Smooth muscle cell of the brain vasculature (primary cell): Measurements from ENCODE around the gene DCTN1.

Experiments
- DNase-seq: peaks from one replicate; pipeline ENCODE4 v3.0.0-alpha.2; 2012; ENCODE audit warnings: low read depth, low spot score

DCTN1 gene

DNA sequence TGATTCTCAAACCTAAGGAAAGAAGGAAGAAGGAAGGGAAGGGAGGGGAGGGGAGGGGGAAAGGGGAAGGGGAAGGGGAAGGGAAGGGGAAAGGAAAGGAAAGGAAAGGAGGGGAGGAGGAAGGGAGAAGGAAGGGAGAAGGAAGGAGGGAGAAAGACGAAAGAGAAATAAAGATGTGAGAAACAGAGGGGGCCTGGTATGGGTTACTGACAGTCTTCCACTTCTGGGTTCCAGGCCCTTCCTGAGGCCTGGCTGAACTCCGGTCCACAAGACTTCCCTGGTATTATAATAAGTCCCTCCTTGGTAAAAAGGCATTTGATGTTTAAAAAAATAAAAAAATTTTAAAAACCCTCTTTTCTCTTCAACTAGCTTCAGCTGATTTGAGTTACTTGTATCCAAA lies 54.3 kb downstream of the DCTN1 start:
- DNase-seq, result no peak

- DNase-seq, result no peak
Observed at GRCh38 chr2:74321737-74322136, 58.4 kb downstream of the DCTN1 start.

DNA sequence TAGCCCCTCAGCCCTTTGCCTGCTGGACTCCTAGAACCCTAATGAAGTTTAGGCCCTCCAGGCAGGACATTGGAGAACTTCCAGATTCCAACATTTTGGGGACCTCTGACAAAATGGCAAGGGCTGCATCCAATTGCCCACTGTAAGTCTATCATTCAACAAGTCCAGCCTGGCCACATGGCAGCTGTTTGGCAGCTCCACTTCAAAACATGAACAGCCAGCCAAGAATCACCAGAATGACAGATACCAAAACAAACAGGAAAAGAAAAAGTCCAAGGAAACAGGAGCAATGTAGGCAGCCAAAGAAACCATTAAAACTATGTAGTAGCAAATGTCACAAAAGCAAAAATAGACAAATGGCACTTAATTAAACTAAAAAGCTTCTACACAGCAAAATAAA lies 62.4 kb downstream of the DCTN1 start:
- no peak for DNase-seq

DNA sequence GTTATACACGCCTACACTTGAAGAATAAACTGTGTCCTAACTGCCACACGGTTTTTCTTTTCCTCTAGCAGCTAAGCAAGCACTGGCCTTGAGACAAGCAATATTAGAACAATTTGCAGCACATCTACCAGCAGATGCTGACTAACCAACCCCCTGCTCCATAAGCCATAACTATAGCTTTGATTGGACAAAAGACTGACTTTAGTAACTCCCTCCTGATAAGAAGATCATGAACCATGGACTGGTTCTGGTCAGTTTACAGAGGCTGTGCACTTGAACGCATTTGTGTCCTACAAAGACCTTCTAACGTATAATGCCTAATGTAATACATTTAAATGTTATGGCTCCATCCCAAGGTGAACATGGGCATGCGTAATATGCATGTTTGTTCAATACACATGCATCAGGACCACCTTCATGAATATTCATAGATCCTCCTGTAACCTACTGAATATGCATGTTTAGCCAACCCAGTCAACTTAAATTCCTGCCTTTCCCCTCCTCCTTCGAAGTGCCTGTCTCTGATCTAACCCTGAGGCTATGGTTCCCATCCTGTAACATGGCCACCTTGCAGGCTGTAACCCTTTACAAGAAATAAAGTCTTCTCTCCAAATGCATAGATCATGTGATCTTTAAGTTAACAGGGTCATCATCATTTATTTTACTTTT lies 63.4 kb downstream of the DCTN1 start:
- DNase-seq, result no peak

- DNase-seq, result no peak
Observed at GRCh38 chr2:74314107-74314506, 66.0 kb downstream of the DCTN1 start.

- no peak for DNase-seq
Observed at GRCh38 chr2:74313497-74313896, 66.6 kb downstream of the DCTN1 start.

- DNase-seq, result no peak
Observed at GRCh38 chr2:74312913-74313312, 67.2 kb downstream of the DCTN1 start.
